ENCODE results near the gene TMEM129. TPM values are rescaled to one million over a fixed set of nuclear protein-coding genes. Genes with fewer than 3 reads are reported as not detected.
A peak's percentile ranks its signal among the peaks of the same experiment; 100 is the strongest.

The TMEM129 gene
- total RNA-seq, 1 donor from 2014 or later = 31.2 TPM

- intact Hi-C loops (cut with micrococcal nuclease) = loop anchor here (10.0 kb wide), 1 partner anchor 67 kb away; no protein-coding TSS in a partner anchor
- ATAC-seq (no peak), DNase-seq (no peak)
These were observed 26.5 kb upstream of the TMEM129 start for GRCh38 chr4:1747603-1747967.

- intact Hi-C loops (cut with micrococcal nuclease) = loop anchor here (10.0 kb wide), 1 partner anchor 68 kb away; no protein-coding TSS in a partner anchor
- DNase-seq = no peak
- no peak for ATAC-seq
These were observed 25.9 kb upstream of the TMEM129 start for GRCh38 chr4:1746919-1747602.

GRCh38 chr4:1746265-1746691 is 25.2 kb upstream of the TMEM129 start:
- peak; percentile 75 for ATAC-seq

GRCh38 chr4:1745697-1746096 is 24.6 kb upstream of the TMEM129 start:
- DNase-seq = no peak
- intact Hi-C loops (cut with micrococcal nuclease) = loop anchor here (10.0 kb wide), 1 partner anchor 69 kb away; no protein-coding TSS in a partner anchor
- no peak for ATAC-seq

More at GRCh38 chr4:1746265-1746691, 25.2 kb upstream of the TMEM129 start:
- intact Hi-C loops (cut with micrococcal nuclease) = loop anchor here (10.0 kb wide), 1 partner anchor 69 kb away; no protein-coding TSS in a partner anchor
- DNase-seq = peak; percentile 84

GRCh38 chr4:1745165-1745564 is 24.0 kb upstream of the TMEM129 start:
- intact Hi-C loops (cut with micrococcal nuclease) = loop anchor here (10.0 kb wide), 1 partner anchor 70 kb away; no protein-coding TSS in a partner anchor
- ATAC-seq = no peak

GRCh38 chr4:1744552-1744951 is 23.4 kb upstream of the TMEM129 start:
- ATAC-seq (no peak), DNase-seq (no peak)
- intact Hi-C loops (cut with micrococcal nuclease) = loop anchor here (10.0 kb wide), 1 partner anchor 70 kb away; no protein-coding TSS in a partner anchor

More at GRCh38 chr4:1745165-1745564, 24.0 kb upstream of the TMEM129 start:
- DNase-seq = no peak

GRCh38 chr4:1743975-1744374 is 22.9 kb upstream of the TMEM129 start:
- intact Hi-C loops (cut with micrococcal nuclease) = loop anchor here (10.0 kb wide), 1 partner anchor 71 kb away; no protein-coding TSS in a partner anchor
- DNase-seq (no peak), ATAC-seq (no peak)

GRCh38 chr4:1743551-1743950 is 22.4 kb upstream of the TMEM129 start:
- DNase-seq = no peak

GRCh38 chr4:1741208-1741607 is 20.1 kb upstream of the TMEM129 start:
- no peak for ATAC-seq
- DNase-seq = no peak
- intact Hi-C loops (cut with micrococcal nuclease) = loop anchor here (10.0 kb wide), 1 partner anchor 74 kb away; no protein-coding TSS in a partner anchor

More at GRCh38 chr4:1743551-1743950, 22.4 kb upstream of the TMEM129 start:
- intact Hi-C loops (cut with micrococcal nuclease) = loop anchor here (10.0 kb wide), 1 partner anchor 71 kb away; no protein-coding TSS in a partner anchor
- ATAC-seq = no peak

GRCh38 chr4:1740021-1740545 is 19.0 kb upstream of the TMEM129 start:
- ATAC-seq (no peak), DNase-seq (no peak)
- intact Hi-C loops (cut with micrococcal nuclease) = loop anchor here (10.0 kb wide), 1 partner anchor 75 kb away; no protein-coding TSS in a partner anchor

GRCh38 chr4:1739358-1739757 is 18.2 kb upstream of the TMEM129 start:
- intact Hi-C loops (cut with micrococcal nuclease) = no loop called here
- ATAC-seq = no peak
- no peak for DNase-seq

- intact Hi-C loops (cut with micrococcal nuclease) = no loop called here
- DNase-seq = no peak
These were observed 17.3 kb upstream of the TMEM129 start for GRCh38 chr4:1738410-1738809.

GRCh38 chr4:1737666-1738065 is 16.5 kb upstream of the TMEM129 start:
- intact Hi-C loops (cut with micrococcal nuclease) = no loop called here
- DNase-seq = no peak
- ATAC-seq = no peak

More at GRCh38 chr4:1738410-1738809, 17.3 kb upstream of the TMEM129 start:
- no peak for ATAC-seq

- DNase-seq (no peak), ATAC-seq (no peak)
- intact Hi-C loops (cut with micrococcal nuclease) = no loop called here
These were observed 15.7 kb upstream of the TMEM129 start for GRCh38 chr4:1736812-1737211.

- intact Hi-C loops (cut with micrococcal nuclease) = no loop called here
- DNase-seq = no peak
- ATAC-seq = no peak
These were observed 14.1 kb upstream of the TMEM129 start for GRCh38 chr4:1735215-1735614.

- DNase-seq (no peak), ATAC-seq (no peak)
- intact Hi-C loops (cut with micrococcal nuclease) = no loop called here
These were observed 11.8 kb upstream of the TMEM129 start for GRCh38 chr4:1732911-1733310.

GRCh38 chr4:1731180-1731579 is 10.1 kb upstream of the TMEM129 start:
- ATAC-seq (no peak), DNase-seq (no peak)
- intact Hi-C loops (cut with micrococcal nuclease) = no loop called here

- intact Hi-C loops (cut with micrococcal nuclease) = no loop called here
- ATAC-seq (no peak), DNase-seq (no peak)
These were observed 9.5 kb upstream of the TMEM129 start for GRCh38 chr4:1730532-1731135.

GRCh38 chr4:1728061-1728980 is 7.2 kb upstream of the TMEM129 start:
- intact Hi-C loops (cut with micrococcal nuclease) = no loop called here
- no peak for ATAC-seq
- DNase-seq = no peak

Measured in left ventricle myocardium superior (tissue), 1 donor.